SU-DHL-6 (cell line): Measurements from ENCODE around the gene MYLK.

Source experiments
- CTCF ChIP-seq: fragments of 200-600 bp; sonication (generic); IDR thresholded peaks from one replicate; pipeline ENCODE4 v1.5.1; 2017; ENCODE audit warnings: antibody characterized with exemption, mild to moderate bottlenecking, low read length, moderate library complexity; ENCODE audit not compliant: insufficient read depth, poor library complexity, severe bottlenecking
- EZH2phosphoT487 ChIP-seq: fragments of 200-600 bp; sonication (generic), shearing (Covaris generic); conservative IDR thresholded peaks from 2 replicates; pipeline ENCODE4 v1.6.1; 2018; ENCODE audit warnings: mild to moderate bottlenecking, antibody characterized with exemption, low read length, moderate library complexity, mixed read lengths

GRCh38 chr3:123788710-123789109 lies 95.4 kb downstream of the MYLK start:
- TF ChIP-seq CTCF (no peak), EZH2phosphoT487 (no peak)
